ENCODE measurements around the gene HSPA12B. TPM values are rescaled to one million over a fixed set of nuclear protein-coding genes. Genes with fewer than 3 reads are reported as not detected.

Gene HSPA12B, protein sequence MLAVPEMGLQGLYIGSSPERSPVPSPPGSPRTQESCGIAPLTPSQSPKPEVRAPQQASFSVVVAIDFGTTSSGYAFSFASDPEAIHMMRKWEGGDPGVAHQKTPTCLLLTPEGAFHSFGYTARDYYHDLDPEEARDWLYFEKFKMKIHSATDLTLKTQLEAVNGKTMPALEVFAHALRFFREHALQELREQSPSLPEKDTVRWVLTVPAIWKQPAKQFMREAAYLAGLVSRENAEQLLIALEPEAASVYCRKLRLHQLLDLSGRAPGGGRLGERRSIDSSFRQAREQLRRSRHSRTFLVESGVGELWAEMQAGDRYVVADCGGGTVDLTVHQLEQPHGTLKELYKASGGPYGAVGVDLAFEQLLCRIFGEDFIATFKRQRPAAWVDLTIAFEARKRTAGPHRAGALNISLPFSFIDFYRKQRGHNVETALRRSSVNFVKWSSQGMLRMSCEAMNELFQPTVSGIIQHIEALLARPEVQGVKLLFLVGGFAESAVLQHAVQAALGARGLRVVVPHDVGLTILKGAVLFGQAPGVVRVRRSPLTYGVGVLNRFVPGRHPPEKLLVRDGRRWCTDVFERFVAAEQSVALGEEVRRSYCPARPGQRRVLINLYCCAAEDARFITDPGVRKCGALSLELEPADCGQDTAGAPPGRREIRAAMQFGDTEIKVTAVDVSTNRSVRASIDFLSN
- not detected in 2 replicates for total RNA-seq (2014; rRNA removed; shearing (Covaris generic))

DNA sequence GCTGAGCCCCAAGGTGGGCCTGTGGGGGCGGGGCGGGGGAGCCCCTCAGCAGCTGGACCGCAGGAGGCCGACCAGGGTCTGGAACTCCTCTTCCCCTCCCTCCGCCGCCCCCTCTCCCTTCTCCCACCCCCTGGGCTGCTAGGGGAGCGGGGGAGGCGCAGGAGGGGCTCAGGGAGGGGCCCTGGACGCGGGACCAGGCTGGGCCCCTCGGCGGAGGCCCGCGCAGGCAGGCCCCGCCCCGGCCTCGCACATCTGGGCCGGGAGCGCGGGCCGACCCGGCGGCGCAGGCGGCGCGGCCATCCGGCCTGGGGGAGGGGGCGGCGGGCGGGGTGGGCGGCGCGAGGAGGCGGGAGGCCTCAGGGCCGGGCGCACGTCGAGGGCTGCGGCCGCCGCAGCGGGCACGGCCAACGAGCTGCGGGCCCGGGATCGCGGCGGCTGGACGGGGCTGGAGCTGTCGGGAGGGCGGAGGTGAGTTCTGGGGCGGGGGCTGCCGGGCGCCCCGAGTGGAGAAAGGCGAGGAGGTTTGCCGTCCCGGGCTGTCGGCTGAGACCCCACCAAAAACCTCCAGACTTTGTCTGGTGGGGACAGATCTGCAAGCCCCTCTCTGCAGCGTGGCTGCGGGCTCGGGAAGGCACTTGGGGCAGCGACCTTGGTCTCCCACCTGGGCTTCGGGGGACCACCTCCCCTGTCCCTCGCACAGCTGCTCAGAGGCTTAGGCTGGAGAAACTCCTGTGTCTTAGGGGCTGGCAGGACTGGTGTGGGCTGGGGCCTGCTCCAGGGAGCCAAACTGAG, at the start of gene HSPA12B:
Gene HSPA12B (plus strand): TSS at position 359 of the 792 bp plus-strand sequence. CDS start 5,990 bp downstream, outside the sequence.
- Histone ChIP-seq H3K27ac (no peak within 1 kb of the TSS), H3K4me1 (replicated peaks) (peaks cover 3% of the 10 kb centered on the region; the same call in 1 of the 2 replicates), H3K27me3 (replicated peaks) (peaks cover 29% of the 10 kb centered on the region), H3K36me3 (no peaks in the 10 kb centered on the region), H3K4me3 (no peak within 1 kb of the TSS), H3K9me3 (replicated peaks) (no peaks in the 10 kb centered on the region)
- no peak for DNase-seq (ENCODE audit: low read depth in 1 of 2, low spot score in 2 of 2)

GRCh38 chr20:3685341-3685740, 47.1 kb upstream of the HSPA12B start:
- H3K27ac ChIP-seq: no peak overlapping the region
- H3K4me1 ChIP-seq (replicated peaks): peaks cover 5% of the 10 kb centered on the region
- H3K4me3 ChIP-seq: no peak overlapping the region
- H3K27me3 ChIP-seq (replicated peaks): peaks cover 4% of the 10 kb centered on the region; the same call in 1 of the 2 replicates
- H3K9me3 ChIP-seq (replicated peaks): no peaks in the 10 kb centered on the region
- no peak for DNase-seq (ENCODE audit: low read depth in 1 of 2, low spot score in 2 of 2)
- no peaks in the 10 kb centered on the region for H3K36me3 ChIP-seq

GRCh38 chr20:3686421-3686820, 46.1 kb upstream of the HSPA12B start:
- peaks cover 5% of the 10 kb centered on the region for H3K4me1 ChIP-seq (replicated peaks)
- H3K9me3 ChIP-seq (replicated peaks): no peaks in the 10 kb centered on the region
- H3K4me3 ChIP-seq: no peak overlapping the region
- peaks cover 4% of the 10 kb centered on the region; the same call in 1 of the 2 replicates for H3K27me3 ChIP-seq (replicated peaks)
- no peaks in the 10 kb centered on the region for H3K36me3 ChIP-seq
- DNase-seq (ENCODE audit: low read depth in 1 of 2, low spot score in 2 of 2): no peak
- H3K27ac ChIP-seq: no peak overlapping the region

GRCh38 chr20:3686867-3687321, 45.6 kb upstream of the HSPA12B start:
- Histone ChIP-seq H3K4me1 (replicated peaks) (peaks cover 5% of the 10 kb centered on the region), H3K27ac (no peak overlapping the region), H3K27me3 (replicated peaks) (peaks cover 4% of the 10 kb centered on the region; the same call in 1 of the 2 replicates), H3K9me3 (replicated peaks) (no peaks in the 10 kb centered on the region), H3K4me3 (no peak overlapping the region), H3K36me3 (no peaks in the 10 kb centered on the region)
- DNase-seq (ENCODE audit: low read depth in 1 of 2, low spot score in 2 of 2): no peak

GRCh38 chr20:3687655-3688054, 44.8 kb upstream of the HSPA12B start:
- Histone ChIP-seq H3K4me3 (no peak overlapping the region), H3K27ac (no peak overlapping the region), H3K9me3 (replicated peaks) (no peaks in the 10 kb centered on the region), H3K36me3 (no peaks in the 10 kb centered on the region), H3K4me1 (replicated peaks) (peaks cover 5% of the 10 kb centered on the region), H3K27me3 (replicated peaks) (no peaks in the 10 kb centered on the region)
- DNase-seq (ENCODE audit: low read depth in 1 of 2, low spot score in 2 of 2): no peak

DNA sequence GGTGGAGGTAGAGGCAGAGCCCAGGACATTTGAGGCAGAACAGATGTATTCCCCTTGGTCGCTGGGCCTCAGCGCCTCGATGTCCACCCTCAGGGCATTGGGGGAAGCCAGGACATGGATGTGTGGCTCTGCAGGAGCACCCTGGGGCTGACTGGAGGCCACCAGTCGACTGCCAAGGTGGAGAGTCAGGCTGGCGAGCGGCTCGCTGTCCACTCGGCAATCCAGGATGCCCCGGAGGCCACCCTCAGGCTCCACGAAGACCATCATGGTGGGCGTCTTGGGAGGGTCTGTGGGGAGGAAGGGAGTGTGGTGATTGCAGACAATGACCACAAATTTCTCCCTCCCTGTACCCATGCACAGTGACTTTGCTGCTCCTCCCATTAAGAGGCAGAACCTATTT, 42.5 kb upstream of the HSPA12B start:
- Histone ChIP-seq H3K27ac (no peak overlapping the region), H3K36me3 (no peaks in the 10 kb centered on the region), H3K9me3 (replicated peaks) (no peaks in the 10 kb centered on the region), H3K27me3 (replicated peaks) (no peaks in the 10 kb centered on the region), H3K4me1 (replicated peaks) (peaks cover 5% of the 10 kb centered on the region), H3K4me3 (no peak overlapping the region)
- DNase-seq (ENCODE audit: low read depth in 1 of 2, low spot score in 2 of 2): no peak

GRCh38 chr20:3690413-3690812, 42.1 kb upstream of the HSPA12B start:
- H3K27ac ChIP-seq: no peak overlapping the region
- H3K4me3 ChIP-seq: no peak overlapping the region
- H3K4me1 ChIP-seq (replicated peaks): peaks cover 5% of the 10 kb centered on the region
- H3K9me3 ChIP-seq (replicated peaks): no peaks in the 10 kb centered on the region; the same call in 1 of the 2 replicates
- no peak for DNase-seq (ENCODE audit: low read depth in 1 of 2, low spot score in 2 of 2)
- no peaks in the 10 kb centered on the region for H3K27me3 ChIP-seq (replicated peaks)
- H3K36me3 ChIP-seq: no peaks in the 10 kb centered on the region

- Histone ChIP-seq H3K27ac (no peak overlapping the region), H3K27me3 (replicated peaks) (no peaks in the 10 kb centered on the region), H3K9me3 (replicated peaks) (peaks cover 1% of the 10 kb centered on the region; the same call in 1 of the 2 replicates), H3K4me1 (replicated peaks) (peaks cover 5% of the 10 kb centered on the region), H3K4me3 (no peak overlapping the region), H3K36me3 (no peaks in the 10 kb centered on the region)
- no peak for DNase-seq (ENCODE audit: low read depth in 1 of 2, low spot score in 2 of 2)
Measured at GRCh38 chr20:3691306-3691705, 41.2 kb upstream of the HSPA12B start.

GRCh38 chr20:3691897-3692296, 40.6 kb upstream of the HSPA12B start:
- Histone ChIP-seq H3K4me3 (no peak overlapping the region), H3K36me3 (no peaks in the 10 kb centered on the region), H3K27me3 (replicated peaks) (no peaks in the 10 kb centered on the region), H3K9me3 (replicated peaks) (peaks cover 4% of the 10 kb centered on the region; the same call in 1 of the 2 replicates), H3K4me1 (replicated peaks) (peaks cover 3% of the 10 kb centered on the region), H3K27ac (no peak overlapping the region)
- no peak for DNase-seq (ENCODE audit: low read depth in 1 of 2, low spot score in 2 of 2)

DNA sequence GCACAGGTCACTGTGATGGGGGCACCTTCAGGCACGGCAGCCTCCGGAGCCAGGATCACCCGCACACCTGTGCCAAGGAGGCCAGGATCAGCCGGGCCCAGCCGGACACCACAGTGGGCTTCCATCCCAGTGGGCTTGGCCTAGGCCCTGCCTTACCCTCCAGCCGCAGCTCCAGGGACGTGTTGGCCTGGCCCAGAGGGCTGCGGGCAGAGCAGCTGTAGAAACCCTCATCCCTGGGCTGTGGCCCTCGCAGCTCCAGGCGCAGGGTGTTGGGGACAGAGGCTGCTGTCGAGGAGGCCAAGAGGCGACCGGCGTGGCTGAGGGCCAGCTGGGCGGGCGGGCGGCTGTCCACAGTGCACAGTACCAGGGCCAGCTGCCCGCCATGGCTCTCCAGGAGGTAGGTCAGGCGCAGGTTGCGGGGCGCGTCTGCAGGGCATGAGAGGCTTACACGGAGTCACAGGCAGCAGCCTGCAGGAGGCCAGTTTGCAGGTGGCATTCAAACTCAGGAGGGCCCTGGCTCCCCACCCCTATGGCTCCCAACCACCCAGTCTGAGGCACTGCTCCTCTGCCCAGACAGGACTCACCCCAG, 39.7 kb upstream of the HSPA12B start:
- H3K4me1 ChIP-seq (replicated peaks): no peaks in the 10 kb centered on the region
- peaks cover 4% of the 10 kb centered on the region; the same call in 1 of the 2 replicates for H3K9me3 ChIP-seq (replicated peaks)
- no peaks in the 10 kb centered on the region for H3K27me3 ChIP-seq (replicated peaks)
- no peaks in the 10 kb centered on the region for H3K36me3 ChIP-seq
- DNase-seq (ENCODE audit: low read depth in 1 of 2, low spot score in 2 of 2): no peak
- no peak overlapping the region for H3K27ac ChIP-seq
- no peak overlapping the region for H3K4me3 ChIP-seq

GRCh38 chr20:3693376-3693775, 39.1 kb upstream of the HSPA12B start:
- no peak for DNase-seq (ENCODE audit: low read depth in 1 of 2, low spot score in 2 of 2)
- no peak overlapping the region for H3K27ac ChIP-seq

DNA sequence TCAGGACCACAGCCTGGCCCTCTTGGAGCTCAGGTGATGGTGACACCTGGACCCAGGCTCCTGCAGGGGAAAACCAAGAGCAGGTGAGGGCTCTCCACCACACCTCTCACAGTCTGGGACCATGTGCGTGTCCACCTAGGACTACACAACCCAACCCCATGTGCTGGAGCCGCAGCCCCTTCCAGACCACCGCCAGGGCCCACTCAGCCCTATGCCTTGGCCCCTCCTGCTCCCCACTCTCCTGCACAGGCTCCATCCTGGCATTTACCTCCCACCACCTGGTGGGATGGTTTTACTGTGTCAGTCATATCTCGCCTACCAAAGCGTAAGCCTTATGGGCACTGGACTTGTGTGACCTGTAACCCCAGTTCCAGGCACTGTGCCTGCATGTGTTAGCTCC, 37.6 kb upstream of the HSPA12B start:
- H3K9me3 ChIP-seq (replicated peaks): peaks cover 4% of the 10 kb centered on the region; the same call in 1 of the 2 replicates
- H3K4me3 ChIP-seq: no peak overlapping the region
- H3K27ac ChIP-seq: no peak overlapping the region
- H3K36me3 ChIP-seq: no peaks in the 10 kb centered on the region
- DNase-seq (ENCODE audit: low read depth in 1 of 2, low spot score in 2 of 2): no peak
- H3K27me3 ChIP-seq (replicated peaks): no peaks in the 10 kb centered on the region
- H3K4me1 ChIP-seq (replicated peaks): no peaks in the 10 kb centered on the region

More at GRCh38 chr20:3693376-3693775, 39.1 kb upstream of the HSPA12B start:
- H3K27me3 ChIP-seq (replicated peaks): no peaks in the 10 kb centered on the region
- no peaks in the 10 kb centered on the region for H3K36me3 ChIP-seq
- H3K9me3 ChIP-seq (replicated peaks): peaks cover 4% of the 10 kb centered on the region; the same call in 1 of the 2 replicates
- H3K4me1 ChIP-seq (replicated peaks): no peaks in the 10 kb centered on the region
- no peak overlapping the region for H3K4me3 ChIP-seq

DNA sequence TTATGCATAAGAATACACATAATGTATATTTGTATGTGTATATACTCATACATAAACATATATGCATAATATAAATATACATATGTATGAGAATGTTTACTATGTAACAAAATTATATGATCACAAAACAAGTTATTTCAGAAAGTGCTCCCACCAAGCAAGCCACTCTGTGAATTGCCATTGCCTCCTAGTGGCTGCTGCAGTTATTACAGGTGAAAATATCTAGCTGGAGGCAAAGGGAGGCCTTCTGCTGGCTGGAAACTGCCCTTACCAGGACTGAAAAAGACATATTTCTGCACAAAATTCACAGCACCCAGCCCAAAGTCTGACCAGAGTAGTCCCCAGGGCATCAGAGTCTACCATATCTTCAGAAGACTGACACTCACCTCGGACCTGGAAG, 36.3 kb upstream of the HSPA12B start:
- no peaks in the 10 kb centered on the region for H3K27me3 ChIP-seq (replicated peaks)
- DNase-seq (ENCODE audit: low read depth in 1 of 2, low spot score in 2 of 2): no peak

More for the DNA sequence above, 36.3 kb upstream of the HSPA12B start:
- Histone ChIP-seq H3K27ac (no peak overlapping the region), H3K36me3 (no peaks in the 10 kb centered on the region), H3K4me1 (replicated peaks) (no peaks in the 10 kb centered on the region), H3K9me3 (replicated peaks) (peaks cover 4% of the 10 kb centered on the region; the same call in 1 of the 2 replicates), H3K4me3 (no peak overlapping the region)

Measured in SJSA1 (cell line).